NB4 (cell line): Measurements from ENCODE around the gene GRID1.

Experiments used
- MYC ChIP-seq: IDR thresholded peaks from 2 replicates; pipeline ENCODE4 v1.6.1; 2011; ENCODE audit warnings: low read depth, low read length
- POLR2A ChIP-seq: IDR thresholded peaks from 2 replicates; pipeline ENCODE4 v1.6.1; 2011; ENCODE audit warnings: mild to moderate bottlenecking; ENCODE audit not compliant: insufficient read length; ENCODE audit errors: extremely low read depth
- TF ChIP-seq, protein P1 (sequence below): IDR thresholded peaks from one replicate; pipeline ENCODE4 v1.5.1; 2012; ENCODE audit warnings: low read depth, low read length
- TF ChIP-seq, protein P2 (sequence below): IDR thresholded peaks from 2 replicates; pipeline ENCODE4 v1.6.1; 2011; ENCODE audit warnings: low read depth, low read length

DNA sequence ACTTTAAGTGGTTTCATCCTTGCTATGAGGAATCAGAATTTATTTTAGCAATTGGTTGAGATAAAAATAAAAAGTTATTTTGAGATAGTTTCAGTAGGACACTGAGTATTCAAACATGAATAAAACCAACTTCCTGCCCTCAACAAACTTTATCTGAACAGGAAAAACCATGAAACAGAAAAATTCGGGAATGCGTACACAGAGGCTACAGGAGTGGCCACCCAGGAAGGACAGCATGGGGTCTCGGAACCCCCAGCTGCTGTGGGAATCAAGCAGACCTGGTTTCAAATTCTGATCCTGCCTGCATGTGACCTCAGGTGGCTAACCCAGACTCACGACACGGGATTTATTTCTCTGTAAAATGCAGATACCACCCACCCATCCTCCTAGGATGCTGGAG lies 49.0 kb upstream of the GRID1 start:
- TF ChIP-seq, protein P1, sequence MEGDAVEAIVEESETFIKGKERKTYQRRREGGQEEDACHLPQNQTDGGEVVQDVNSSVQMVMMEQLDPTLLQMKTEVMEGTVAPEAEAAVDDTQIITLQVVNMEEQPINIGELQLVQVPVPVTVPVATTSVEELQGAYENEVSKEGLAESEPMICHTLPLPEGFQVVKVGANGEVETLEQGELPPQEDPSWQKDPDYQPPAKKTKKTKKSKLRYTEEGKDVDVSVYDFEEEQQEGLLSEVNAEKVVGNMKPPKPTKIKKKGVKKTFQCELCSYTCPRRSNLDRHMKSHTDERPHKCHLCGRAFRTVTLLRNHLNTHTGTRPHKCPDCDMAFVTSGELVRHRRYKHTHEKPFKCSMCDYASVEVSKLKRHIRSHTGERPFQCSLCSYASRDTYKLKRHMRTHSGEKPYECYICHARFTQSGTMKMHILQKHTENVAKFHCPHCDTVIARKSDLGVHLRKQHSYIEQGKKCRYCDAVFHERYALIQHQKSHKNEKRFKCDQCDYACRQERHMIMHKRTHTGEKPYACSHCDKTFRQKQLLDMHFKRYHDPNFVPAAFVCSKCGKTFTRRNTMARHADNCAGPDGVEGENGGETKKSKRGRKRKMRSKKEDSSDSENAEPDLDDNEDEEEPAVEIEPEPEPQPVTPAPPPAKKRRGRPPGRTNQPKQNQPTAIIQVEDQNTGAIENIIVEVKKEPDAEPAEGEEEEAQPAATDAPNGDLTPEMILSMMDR = no peak
- TF ChIP-seq, protein P2, sequence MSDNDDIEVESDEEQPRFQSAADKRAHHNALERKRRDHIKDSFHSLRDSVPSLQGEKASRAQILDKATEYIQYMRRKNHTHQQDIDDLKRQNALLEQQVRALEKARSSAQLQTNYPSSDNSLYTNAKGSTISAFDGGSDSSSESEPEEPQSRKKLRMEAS = no peak
- TF ChIP-seq POLR2A (no peak), MYC (no peak)
